Sigmoid colon (tissue), 4 donors: ENCODE results near the gene RAB14.

Source experiments
- POLR2A ChIP-seq, 2 donors: fragments of 450-650 bp; IDR thresholded peaks; one replicate each; pipeline ENCODE4 v1.6.1; 2016; ENCODE audit warnings: antibody characterized with exemption in 2 of 2, mild to moderate bottlenecking in 2 of 2, moderate library complexity in 2 of 2
- POLR2AphosphoS5 ChIP-seq, 4 donors: sonication (generic); formaldehyde crosslinking; IDR thresholded peaks; one replicate each; pipeline ENCODE4 v1.6.1; 2017; ENCODE audit warnings: antibody characterized with exemption in 4 of 4
- TF ChIP-seq, protein P1 (sequence below), 4 experiments: fragments of 450-650 bp in 3 of 4; fragments of 200-600 bp in 1 of 4; IDR thresholded peaks; one replicate each; pipeline ENCODE4 v1.5.1; 2016 to 2019; ENCODE audit warnings: antibody characterized with exemption in 4 of 4, mild to moderate bottlenecking in 3 of 4, moderate library complexity in 2 of 4

DNA sequence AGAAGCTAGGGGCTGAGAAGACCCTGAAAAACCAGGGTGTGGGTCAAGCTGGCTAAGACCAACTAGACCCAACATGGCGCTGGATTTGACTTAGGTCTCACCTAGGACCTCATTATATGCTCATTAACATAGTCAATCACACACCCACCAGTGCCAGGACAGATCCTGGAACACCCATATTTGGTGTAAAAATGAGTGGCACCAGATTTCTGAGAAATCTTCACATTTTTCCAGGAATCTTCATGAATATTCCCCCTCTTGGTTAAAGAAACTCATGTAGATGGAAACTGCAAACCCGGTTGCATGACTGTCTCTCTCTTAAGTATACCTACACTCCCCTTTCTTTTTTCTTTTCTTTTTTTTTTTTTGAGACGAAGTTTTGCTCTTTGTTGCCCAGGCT, 17.9 kb upstream of the RAB14 start:
- TF ChIP-seq, protein P1, sequence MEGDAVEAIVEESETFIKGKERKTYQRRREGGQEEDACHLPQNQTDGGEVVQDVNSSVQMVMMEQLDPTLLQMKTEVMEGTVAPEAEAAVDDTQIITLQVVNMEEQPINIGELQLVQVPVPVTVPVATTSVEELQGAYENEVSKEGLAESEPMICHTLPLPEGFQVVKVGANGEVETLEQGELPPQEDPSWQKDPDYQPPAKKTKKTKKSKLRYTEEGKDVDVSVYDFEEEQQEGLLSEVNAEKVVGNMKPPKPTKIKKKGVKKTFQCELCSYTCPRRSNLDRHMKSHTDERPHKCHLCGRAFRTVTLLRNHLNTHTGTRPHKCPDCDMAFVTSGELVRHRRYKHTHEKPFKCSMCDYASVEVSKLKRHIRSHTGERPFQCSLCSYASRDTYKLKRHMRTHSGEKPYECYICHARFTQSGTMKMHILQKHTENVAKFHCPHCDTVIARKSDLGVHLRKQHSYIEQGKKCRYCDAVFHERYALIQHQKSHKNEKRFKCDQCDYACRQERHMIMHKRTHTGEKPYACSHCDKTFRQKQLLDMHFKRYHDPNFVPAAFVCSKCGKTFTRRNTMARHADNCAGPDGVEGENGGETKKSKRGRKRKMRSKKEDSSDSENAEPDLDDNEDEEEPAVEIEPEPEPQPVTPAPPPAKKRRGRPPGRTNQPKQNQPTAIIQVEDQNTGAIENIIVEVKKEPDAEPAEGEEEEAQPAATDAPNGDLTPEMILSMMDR (IDR thresholded peaks at IDR 0.05), result no peak
- no peak for TF ChIP-seq POLR2AphosphoS5 (IDR thresholded peaks at IDR 0.05)
- no peak for TF ChIP-seq POLR2A (IDR thresholded peaks at IDR 0.05)
